ENCODE results near the gene UTP11.

The UTP11 gene

DNA sequence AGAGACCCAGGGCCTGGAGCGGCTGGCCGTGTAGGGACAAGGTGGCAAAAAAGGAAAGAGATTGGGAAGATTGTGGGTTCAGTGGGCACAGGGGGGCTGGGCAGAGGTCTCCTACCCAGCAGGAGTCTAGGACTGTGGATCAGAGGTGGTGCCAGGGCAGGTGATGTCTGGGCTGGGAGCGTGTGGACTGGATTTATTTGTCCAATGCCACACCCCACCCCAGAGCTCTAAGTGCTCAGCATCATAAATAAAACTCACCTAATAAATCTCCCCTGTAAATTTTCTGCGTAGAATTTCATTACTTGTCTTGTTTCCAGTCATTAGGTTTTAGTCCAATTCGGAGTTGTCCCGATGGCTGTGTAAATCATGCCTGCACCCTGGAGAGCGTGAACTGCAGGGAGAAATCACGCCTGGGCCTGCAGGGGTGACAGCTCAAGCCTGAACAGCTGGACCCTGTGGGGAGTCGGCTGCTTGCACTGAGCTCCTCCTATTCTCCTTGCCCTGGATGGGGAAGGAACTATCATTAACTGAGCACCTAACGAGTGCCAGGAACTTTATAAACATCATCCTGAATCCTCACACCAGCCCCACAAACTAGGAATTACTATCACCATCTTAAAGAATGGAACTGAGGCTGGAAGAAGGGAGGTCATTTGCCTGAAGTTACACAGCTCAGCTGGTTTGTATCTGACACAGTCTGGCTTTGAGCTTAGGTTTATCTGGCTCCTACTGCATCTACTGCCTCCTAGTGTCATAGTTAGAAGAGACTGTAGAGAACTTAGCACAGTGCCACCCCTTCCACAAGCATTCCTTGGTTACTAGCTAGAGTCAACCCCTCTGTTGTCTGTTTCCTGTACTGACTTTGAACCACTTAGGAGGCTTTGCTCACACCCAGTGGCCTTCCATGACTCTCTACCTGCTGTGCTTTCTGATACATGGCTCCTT lies 59.0 kb downstream of the UTP11 start:
- DNase-seq (ENCODE audit: low read depth in 2 of 2) = no peak

DNA sequence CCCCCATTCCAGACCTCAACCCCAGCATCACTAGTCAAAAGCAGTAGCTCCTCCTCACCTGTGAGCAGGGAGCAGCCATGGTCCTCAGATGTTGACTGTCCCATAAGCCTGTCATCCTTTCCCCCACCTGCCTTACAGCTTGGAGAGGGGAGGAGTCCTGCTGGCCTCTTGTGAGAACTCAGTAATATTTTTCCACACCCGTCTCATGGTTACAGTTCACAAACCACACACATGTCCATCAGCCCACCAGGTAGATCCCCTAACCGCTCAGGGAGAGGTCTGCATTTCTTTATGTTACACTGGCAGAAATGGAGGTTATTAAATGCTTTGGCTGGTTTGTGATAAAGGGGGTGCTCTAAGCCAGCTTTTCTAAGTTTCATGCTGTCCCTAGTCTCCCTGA lies 60.3 kb downstream of the UTP11 start:
- DNase-seq (ENCODE audit: low read depth in 2 of 2) = no peak

DNA sequence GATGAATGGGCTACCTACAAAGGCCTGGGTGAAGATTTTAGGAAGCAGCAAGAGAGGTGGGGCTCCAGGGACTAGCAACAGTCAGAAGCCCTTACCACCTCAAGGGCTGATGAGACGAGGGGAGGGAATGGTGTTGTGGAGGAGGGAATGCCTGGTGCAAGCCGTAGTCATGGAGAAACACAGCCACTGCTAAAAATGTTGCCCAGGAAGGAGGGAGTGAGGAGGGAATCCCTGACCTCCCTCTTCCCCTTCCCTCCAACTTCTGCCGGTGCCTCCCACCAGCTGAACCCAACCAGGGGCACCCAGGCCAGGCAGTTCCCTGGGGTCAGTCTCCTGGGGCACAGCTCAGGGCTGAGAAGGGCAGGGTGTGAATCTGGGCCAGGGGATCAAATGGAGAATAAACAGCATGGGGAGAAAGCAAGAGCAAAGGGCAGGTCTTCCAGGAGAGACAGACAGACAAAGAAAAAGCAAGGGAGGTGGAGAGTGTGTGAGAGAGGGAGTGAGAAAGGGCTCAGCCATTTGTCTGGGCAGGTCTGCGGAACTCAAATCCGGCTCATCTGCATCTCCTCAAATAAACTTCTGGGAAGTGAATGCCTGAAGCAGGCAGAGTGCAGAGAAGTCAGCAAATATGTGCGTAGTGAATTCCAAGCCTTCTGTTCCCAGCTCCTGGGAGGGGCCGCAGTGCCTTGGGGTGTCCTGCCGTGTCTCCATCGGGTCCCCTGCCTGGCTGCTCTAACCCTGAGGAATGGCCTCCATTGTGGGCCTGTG lies 61.2 kb downstream of the UTP11 start:
- no peak for DNase-seq (ENCODE audit: low read depth in 2 of 2)

DNA sequence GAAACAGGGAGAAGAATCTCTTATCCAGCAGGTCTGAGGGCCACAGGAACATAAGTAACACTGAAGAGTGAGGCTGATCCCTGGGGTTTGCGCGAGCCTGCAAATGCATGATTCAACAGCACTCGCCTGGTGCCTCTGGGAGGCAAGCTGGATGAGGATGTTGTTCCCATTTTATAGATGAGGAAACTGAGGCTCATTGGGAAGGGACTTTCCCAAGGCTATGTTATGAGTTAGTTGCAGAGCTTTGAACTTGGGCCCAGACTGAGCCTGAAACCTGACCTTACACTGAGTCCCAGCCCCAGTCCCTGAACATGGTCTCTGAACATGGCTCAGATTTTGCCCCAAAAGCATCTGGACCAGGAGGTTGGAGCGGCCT lies 61.8 kb downstream of the UTP11 start:
- DNase-seq (ENCODE audit: low read depth in 2 of 2) = no peak

Data from stimulated activated CD4-positive, alpha-beta T cell treated with anti-CD3 and anti-CD28 coated beads, Interleukin-4, amount 100 ng/mL, for 48 hours (primary cell).